SIG-M5 (cell line): Measurements from ENCODE around the gene SRRM3.
"Not testable (repeated sequence)": the region's sequence is repeated elsewhere in the genome, so short reads cannot be mapped to it uniquely, and the experiment has no call there.

Experiments used
- DNase-seq: peaks from one replicate; lab custom pipeline; 2025; lab: John Stamatoyannopoulos, UW

Gene SRRM3

DNA sequence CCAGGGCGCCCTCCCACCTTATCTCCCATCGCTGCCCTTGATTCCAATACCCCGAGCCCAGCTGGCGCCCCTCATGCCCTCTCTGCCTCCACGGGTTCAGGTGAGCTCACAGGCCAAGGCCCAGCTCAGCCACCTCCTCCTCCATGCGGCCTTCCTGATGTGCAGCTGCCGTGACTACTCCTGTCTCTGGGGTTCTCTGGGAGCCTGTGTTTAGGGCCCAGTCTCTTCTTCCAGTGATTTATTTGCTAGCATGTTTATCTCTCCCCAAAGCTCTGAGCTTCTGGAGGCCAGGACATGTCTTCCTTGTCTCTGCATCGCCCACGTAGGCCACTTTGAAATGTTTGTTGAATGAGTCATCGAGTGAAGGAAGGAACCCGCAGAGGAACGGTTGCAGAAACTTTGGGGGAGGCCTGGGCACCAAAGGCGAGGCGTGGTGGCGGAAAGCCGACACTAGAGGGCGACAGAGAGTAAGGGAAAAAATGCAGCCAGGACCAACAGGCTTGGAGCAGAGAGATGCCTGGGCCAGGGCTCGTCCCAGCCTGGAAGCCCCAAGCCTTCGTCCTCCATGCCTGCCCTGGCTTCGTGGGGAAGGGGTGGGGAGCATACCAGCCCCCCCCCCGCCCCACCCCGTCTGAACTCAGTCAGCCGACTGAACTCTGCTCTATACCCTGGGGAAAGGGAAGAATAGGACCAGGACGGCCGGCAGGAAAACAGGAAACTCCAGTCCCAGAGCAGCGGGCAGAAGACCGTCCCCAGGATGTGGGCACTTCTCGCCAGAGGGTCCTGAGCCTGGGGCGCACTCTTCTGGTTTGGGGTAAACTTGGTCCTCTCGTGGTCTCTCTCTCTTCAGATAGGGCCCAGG, 89.9 kb downstream of the SRRM3 start:
- DNase-seq, result peak; percentile 85

DNA sequence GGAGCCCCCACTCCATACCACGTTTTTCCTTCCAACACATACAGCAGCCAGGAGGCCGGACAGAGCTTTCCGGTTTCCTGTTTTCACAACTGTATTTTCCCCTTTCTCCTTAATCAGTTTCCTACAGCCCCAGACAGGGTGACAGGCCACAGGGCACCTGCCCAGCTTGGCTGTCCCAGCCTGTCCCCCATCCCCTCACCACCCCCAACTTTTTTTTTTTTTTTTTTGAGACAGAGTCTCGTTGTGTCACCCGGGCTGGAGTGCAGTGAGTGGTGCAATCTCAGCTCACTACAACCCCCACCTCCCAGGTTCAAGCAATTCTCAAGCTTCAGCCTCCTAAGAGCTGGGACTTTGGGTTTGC, 90.5 kb downstream of the SRRM3 start:
- DNase-seq, result no peak

DNA sequence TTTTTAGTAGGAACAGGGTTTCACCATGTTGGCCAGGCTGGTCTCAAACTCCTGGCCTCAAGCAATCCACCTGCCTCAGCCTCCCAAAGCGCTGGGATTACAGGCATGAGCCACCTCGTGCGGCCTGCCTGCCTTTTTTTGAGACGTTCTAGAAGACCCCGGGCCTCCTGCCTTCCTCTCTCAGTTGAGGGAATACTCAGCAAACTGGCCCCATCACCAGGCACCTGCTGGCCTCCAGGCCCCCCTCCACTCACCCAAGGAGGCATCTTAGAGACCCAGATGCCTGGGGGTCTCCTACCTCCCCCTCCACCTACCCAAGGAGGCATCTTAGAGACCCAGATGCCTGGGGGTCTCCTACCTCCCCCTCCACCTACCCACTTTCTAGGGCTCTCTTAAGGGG, 91.2 kb downstream of the SRRM3 start:
- DNase-seq, result not testable (repeated sequence)

DNA sequence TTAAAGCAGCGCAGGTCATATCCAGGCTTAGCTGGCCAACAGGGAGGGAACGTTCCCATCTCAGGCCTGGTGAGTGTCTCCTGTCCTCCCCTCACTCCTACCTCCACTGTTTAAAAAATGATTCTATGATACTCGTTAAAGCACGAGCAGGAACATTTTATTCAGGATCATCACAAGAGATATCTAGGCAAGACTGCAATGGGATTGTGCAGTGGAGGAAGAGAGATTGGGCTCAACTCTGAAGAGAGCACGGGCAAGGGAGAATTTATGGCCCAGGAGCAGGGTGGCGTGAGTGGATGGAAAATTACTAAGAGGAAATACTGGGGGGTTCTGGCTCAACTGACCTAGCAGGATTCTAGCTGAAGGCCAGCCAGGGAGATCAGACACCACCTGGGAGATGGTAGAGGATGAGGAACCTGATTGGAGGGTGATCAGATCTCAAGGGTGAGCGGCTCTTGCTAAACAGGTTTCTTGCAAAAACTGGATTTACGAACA, 91.8 kb downstream of the SRRM3 start:
- DNase-seq, result no peak

DNA sequence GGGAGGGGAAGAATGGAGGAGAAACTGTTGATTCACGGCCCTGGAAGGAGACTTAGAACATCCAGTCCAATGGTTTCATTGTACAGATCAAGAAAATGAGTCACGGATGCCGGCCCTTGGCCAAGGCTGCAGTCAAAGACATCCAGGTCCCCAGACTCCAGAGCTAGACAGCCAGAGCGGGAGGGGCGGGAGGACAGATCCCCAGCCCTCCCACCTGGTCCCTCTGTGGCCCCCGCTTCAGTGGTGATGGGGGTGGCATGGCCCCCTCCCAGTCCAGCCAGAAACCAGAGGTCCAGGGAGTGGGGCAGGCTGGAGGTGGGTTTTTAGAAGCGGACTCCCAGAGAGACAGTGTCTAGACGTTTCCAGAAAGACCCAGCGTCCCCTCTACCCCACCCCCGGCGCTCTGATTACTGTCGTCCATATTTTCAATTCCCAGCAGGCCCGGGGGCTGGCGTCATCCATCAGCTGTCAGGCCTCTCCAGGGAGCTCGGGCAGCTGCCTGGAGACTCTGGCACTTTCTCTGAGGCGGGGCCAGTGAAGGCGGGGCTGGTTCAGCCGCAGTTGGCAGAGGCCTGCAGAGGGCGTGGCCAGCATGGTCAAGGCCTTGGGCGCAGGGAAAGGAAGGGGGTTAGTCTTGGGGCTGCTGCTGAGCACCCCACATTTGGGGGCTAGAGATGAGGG, 92.8 kb downstream of the SRRM3 start:
- no peak for DNase-seq

DNA sequence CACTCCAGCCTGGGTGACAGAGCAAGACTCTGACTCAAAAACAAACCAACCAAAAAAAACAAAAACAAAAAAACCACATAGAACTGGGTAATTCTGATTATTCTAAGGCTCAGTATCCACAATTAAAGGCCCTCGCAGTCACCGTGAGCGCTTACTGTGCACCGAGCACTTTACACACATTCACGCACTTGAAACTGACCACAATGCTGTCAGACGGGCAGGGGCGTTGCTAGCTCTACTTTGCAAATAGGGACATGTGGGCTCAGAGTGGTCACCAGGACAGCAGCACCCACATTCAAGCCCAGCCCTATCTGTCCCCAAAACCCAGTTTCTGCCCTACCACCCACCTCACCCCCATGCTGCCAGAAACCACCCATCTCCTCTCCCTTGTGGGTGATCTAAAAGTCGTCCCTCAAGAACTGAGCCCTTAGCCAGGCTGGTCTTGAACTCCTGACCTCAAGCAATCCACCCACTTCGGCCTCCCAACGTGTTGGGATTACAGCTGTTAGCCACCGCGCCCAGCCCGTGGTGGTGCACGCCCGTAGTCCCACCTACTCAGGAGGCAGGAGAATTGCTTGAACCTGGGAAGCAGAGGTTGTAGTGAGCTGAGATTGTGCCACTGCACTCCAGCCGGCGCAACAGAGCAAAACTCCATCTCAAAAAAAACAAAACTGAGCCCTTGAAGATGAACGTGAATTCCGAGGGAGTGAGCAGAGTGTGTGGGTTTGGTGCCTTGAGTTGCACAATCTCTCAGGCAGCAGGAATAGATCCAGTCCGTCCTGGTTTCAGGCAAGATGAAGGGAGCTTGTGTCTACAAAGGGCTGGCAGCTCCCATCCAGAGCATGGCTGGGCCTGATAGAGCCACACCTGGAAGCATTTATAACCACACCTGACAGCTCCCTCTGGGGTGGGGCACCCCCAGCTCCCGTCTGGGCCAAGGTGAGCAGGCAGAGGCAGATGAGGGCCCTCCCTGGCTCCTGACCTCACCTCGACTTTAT, 95.3 kb downstream of the SRRM3 start:
- DNase-seq, result no peak

DNA sequence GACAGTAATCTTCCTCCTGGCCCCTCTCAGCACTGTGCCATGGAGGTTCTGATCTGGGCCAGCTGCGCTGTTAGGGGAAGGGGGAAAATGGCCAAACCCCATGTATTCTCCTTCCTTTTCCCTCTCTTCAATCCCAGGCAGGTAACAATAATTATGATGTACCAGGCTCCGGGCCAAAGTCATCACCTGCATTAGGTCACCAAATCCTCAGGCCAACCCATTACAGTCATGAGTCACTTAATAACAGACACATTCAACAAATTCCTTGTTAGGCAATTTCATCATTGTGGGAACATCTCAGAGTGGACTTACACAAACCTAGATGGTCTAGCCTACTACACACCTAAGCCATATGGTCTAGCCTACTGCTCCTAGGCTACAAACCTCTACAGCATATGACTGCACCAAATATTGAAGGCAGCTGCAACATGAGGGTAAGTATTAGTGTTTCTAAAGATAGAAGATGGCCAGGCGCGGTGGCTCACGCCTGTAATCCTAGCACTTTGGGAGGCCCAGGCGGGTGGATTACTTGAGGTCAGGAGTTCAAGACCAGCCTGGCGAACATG, 98.6 kb downstream of the SRRM3 start:
- no peak for DNase-seq

DNA sequence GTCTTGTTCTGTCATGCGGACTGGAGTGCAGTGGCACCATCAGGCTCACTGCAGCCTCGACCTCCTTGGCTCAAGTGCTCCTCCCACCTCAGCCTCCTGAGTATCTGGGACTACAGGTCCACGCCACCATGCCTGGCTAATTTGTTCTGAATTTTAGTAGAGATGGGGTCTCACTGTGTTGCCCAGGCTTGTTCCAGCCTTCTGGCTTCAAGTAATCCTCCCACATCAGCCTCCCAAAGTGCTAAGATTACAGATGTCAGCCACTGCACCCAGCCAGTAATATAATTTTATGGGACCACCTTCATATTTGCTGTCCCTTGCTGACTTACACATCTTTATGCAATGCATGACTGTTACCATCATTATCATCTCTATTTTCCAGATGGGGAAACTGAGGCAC, 99.3 kb downstream of the SRRM3 start:
- no peak for DNase-seq

DNA sequence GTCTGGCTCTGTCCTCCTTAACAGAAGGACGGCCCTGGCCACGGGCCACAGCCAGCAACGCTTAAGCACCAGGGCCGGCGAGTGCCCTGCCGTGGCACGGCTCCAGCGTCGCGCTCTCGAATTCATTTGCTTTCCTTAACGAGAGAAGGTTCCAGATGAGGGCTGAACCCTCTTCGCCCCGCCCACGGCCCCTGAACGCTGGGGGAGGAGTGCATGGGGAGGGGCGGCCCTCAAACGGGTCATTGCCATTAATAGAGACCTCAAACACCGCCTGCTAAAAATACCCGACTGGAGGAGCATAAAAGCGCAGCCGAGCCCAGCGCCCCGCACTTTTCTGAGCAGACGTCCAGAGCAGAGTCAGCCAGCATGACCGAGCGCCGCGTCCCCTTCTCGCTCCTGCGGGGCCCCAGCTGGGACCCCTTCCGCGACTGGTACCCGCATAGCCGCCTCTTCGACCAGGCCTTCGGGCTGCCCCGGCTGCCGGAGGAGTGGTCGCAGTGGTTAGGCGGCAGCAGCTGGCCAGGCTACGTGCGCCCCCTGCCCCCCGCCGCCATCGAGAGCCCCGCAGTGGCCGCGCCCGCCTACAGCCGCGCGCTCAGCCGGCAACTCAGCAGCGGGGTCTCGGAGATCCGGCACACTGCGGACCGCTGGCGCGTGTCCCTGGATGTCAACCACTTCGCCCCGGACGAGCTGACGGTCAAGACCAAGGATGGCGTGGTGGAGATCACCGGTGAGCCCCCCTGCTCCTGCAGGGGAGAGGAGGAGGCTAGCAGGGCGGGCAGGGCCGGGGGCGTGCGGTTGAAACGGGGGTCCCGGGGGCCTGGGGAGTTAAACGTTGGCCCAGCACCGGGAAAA, 100.9 kb downstream of the SRRM3 start, which contains the start of gene HSPB1:
Gene HSPB1, plus strand, starts transcription at position 327 of the 855 bp plus-strand sequence. Its CDS starts 40 bp downstream, at position 367.
- peak; percentile 28 for DNase-seq

DNA sequence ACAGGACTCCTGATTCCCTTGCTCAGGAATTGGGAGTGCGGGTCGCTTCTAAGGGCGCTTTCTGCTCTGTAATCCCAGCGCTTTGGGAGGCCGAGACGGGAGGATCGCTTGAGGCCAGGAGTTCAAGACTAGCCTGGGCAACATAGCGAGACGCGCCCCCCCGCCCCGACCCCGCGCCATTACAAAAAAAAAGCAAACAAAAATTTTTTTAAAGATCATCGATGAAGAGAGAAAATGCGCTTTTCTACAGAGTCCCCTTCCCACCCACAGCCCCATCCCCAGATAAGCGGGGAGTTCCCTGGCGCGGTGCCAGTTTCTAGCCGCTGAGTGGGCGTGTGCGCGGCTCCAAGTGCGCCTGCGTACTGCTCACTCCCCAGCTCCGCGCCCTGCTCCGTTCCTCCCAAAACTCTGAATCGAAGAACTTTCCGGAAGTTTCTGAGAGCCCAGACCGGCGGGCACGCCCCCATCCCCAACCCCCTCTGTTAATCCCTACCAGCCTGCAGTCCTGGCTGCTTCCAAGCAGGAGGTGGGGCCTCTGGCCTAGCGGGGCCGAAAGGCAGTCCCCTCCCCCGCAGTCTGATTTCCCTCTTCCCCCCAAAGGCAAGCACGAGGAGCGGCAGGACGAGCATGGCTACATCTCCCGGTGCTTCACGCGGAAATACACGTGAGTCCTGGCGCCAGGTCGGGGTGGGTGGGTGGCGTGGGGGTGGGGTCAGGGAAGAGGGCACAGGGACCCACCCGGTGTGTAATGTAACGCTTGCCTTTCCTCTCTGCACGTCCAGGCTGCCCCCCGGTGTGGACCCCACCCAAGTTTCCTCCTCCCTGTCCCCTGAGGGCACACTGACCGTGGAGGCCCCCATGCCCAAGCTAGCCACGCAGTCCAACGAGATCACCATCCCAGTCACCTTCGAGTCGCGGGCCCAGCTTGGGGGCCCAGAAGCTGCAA, 101.8 kb downstream of the SRRM3 start:
- DNase-seq, result peak; percentile 52

DNA sequence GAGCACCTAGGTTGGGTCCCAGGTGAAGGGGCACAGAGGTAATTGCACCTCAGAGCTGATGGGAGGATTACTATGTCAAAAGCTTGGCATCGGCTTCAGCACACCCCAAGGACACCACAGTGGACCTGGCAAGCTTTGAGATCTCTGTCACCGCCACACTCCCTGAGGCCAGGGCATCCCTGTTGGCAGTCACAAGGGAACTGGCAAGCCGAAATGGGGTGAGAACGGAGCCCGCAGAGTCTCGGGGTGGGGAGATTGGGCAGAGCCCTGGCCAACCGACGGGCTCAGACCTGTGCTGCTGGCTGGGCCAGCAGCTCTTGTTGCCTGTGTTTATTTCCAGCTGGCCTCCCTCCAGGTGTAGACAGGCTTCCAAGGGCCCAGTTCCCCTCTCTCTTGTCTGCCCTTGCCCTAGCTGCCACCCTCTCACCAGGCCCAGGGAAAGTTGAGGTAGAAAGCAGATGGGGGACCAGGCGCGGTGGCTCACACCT, 103.2 kb downstream of the SRRM3 start:
- no peak for DNase-seq

DNA sequence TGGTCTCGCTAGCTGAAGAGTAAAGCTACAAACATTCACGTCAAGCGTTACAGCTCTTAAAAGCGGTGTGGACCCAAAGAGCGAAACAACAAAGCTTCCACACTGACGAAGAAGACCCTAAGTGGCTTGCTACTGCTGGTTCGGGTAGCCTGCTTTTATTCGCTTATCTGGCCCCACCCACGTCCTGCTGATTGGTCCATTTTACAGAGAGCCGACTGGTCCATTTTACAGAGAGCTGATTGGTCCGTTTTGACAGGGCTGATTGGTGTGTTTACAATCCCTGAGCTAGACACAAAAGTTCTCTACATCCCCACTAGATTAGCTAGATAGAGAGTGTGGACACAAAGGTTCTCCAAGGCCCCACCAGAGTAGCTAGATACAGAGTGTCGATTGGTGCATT, 107.2 kb downstream of the SRRM3 start:
- DNase-seq, result not testable (repeated sequence)

DNA sequence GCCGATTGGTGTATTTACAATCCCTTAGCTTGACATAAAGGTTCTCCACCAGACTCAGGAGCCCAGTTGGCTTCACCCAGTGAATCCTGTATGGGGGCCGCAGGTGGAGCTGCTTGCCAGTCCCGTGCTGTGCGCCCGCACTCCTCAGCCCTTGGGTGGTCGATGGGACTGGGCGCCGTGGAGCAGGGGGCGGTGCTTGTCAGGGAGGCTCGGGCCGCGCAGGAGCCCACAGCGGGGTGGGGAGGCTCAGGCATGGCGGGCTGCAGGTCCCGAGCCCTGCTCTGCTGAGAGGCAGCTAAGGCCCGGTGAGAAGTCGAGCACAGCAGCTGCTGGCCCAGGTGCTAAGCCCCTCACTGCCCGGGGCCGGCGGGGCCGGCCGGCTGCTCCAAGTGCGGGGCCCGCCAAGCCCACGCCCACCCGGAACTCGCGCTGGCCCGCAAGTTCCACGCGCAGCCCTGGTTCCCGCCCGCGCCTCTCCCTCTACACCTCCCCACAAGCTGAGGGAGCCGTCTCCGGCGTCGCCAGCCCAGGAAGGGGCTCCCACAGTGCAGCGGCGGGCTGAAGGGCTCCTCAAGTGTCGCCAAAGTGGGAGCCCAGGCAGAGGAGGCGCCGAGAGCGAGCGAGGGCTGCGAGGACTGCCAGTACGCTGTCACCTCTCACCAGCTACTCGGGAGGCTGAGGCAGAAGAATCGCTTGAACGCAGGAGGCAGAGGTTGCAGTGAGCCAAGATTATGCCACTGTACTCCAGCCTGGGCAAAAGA, 107.8 kb downstream of the SRRM3 start:
- not testable (repeated sequence) for DNase-seq

DNA sequence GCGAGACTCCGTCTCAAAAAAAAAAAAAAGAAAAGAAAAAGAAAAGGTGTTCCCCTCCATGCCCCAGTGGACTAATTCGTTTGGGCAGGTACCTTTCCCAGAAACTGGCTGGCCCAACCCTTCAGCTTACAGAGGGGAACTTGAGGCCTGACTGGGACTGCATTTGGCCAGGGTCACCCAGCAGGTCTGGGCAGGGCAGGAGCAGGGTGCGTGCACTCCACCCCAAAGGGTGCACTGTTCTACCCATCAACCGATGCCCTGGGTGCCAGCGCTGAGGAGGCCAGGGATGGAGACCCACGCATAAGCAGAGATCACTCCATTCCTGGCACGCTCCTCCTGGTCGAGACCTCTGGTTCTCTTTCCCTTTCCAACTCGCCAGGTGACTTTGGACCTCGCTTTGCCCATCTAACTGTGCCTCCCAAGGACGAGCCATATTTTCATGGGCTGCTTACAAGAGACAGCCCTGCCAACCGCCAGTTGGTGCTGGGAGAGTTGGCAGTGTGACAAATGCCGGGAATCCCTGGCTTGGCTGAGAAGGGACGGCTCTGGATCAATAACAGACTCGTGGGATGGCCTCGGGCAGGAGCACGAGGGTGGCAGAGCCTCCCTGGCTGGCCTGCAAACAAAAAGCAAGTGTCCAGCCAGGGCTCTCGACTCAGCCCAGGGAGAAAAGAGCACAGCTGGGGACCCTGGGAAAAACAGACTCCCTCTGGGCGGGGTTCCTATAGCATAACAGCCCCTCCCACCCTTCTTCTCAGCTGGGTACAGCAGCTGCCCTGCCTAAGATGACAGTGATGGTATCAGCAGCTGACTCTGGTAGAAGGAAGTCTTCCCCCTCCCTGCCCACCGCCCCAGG, 108.6 kb downstream of the SRRM3 start:
- DNase-seq, result no peak

DNA sequence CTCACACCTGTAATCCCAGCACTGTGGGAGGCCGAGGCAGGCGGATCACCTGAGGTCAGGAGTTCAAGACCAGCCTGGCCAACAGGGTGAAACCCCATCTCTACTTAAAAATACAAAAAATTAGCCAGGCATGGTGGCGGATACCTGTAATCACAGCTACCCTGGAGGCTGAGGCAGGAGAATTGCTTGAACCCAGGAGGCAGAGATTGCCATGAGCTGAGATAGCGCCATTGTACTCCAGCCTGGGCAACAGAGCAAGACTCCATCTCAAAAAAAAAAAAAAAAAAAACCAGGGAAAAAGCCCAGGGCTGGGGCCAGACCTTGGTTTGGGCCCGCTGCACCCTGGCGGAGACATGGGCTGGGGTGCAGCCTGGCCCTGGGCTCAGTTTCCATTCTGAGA, 110.1 kb downstream of the SRRM3 start:
- not testable (repeated sequence) for DNase-seq

DNA sequence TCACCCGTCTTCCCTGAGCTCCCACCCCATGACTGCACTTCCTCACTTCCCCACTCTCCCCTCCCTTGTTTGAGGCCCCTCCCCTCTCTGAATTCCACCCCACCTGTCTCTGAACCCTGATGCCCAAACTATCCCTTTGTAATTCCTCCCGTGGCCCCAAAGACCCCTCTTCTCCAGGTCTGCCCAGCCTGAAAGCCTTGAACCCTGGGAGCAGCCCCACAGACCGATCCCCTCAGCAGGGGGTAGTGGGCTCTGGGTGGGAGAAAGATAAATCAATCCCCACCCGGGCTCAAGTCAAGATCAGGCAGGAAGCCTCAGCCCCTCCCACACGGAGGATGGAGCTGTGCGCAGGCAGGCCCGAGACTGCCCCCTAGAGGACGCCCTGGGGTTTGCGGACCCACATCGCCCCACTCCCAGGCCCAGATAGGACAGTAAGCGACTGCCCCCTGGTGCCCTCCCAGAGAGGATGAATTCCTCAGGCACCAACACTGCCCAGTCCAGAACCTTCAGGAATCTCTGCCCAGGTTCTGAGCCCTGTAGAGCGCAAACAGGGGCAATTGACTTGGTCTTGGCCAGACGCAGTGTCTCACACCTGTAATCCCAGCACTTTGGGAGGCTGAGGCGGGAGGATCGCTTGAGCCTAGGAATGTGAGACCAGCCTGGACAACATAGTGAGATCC, 112.5 kb downstream of the SRRM3 start:
- no peak for DNase-seq

DNA sequence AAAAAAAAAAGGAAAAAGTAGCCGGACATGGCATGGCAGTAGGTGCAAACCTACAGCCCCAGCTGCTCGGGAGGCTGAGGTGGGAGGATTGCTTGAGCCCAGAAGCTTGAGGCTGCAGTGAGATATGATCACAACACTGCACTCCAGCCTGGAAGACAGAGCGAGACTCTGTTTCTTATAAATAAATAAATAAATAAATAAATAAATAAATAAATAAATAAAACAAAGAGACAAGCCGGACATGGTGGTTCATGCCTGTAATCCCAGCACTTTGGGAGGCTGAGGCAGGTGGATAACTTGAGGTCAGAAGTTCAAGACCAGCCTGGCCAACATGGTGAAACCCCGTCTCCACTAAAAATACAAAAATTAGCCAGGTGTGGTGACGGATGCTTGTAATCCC, 113.0 kb downstream of the SRRM3 start:
- DNase-seq, result not testable (repeated sequence)
